Neural progenitor cell (in vitro differentiated cells): ENCODE results near the gene SPP2.

Source experiments
- EZH2 ChIP-seq: fragments of 200-600 bp; sonication (generic); IDR thresholded peaks from 2 replicates; pipeline ENCODE4 v1.6.1; 2017; ENCODE audit warnings: antibody characterized with exemption, mild to moderate bottlenecking, moderate library complexity
- EZH2phosphoT487 ChIP-seq: fragments of 200-600 bp; sonication (generic); IDR thresholded peaks from 2 replicates; pipeline ENCODE4 v1.6.1; 2017; ENCODE audit warnings: antibody characterized with exemption
- TF ChIP-seq, protein P1 (sequence below): fragments of 200-600 bp; sonication (generic); IDR thresholded peaks from 2 replicates; pipeline ENCODE4 v1.5.1; 2017; ENCODE audit warnings: antibody characterized with exemption, mild to moderate bottlenecking

DNA sequence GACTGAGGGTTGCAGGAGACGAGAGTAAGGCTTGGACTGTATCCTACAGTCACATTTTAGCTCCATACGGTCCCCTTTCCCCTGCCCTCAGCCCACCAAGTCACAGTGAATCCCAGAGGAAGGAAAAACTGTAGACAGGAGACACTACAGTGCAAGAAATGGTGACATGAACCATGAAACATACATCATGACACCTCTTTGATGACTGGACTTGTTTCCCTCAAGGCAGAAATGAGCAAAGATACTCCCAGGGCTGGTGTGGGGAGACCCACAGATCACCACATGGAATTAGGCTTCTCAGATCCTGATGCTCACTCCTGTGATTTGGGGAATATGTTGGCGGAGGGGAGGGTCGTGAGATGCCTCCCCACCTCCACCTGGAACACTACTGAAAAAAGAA lies 48.2 kb upstream of the SPP2 start:
- TF ChIP-seq, protein P1, sequence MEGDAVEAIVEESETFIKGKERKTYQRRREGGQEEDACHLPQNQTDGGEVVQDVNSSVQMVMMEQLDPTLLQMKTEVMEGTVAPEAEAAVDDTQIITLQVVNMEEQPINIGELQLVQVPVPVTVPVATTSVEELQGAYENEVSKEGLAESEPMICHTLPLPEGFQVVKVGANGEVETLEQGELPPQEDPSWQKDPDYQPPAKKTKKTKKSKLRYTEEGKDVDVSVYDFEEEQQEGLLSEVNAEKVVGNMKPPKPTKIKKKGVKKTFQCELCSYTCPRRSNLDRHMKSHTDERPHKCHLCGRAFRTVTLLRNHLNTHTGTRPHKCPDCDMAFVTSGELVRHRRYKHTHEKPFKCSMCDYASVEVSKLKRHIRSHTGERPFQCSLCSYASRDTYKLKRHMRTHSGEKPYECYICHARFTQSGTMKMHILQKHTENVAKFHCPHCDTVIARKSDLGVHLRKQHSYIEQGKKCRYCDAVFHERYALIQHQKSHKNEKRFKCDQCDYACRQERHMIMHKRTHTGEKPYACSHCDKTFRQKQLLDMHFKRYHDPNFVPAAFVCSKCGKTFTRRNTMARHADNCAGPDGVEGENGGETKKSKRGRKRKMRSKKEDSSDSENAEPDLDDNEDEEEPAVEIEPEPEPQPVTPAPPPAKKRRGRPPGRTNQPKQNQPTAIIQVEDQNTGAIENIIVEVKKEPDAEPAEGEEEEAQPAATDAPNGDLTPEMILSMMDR: no peak
- TF ChIP-seq EZH2 (no peak), EZH2phosphoT487 (no peak)
